Prostate gland (tissue), 2 donors: ENCODE results near the gene LMAN2L.

Experiments
- CTCF ChIP-seq, 4 experiments: fragments of 200-600 bp in 2 of 4; fragments of 450-650 bp in 2 of 4; sonication (generic) in 2 of 4; IDR thresholded peaks; 1 replicate in 3 of 4; 2 replicates in 1 of 4; pipeline ENCODE4 v1.5.1; 2016 to 2019; ENCODE audit warnings: antibody characterized with exemption in 4 of 4, mild to moderate bottlenecking in 2 of 4, moderate library complexity in 2 of 4
- POLR2A ChIP-seq: fragments of 450-650 bp; IDR thresholded peaks from one replicate; pipeline ENCODE4 v1.6.1; 2016; ENCODE audit warnings: antibody characterized with exemption, mild to moderate bottlenecking
- POLR2AphosphoS5 ChIP-seq: sonication (generic); formaldehyde crosslinking; IDR thresholded peaks from one replicate; pipeline ENCODE4 v1.6.1; 2017; ENCODE audit warnings: antibody characterized with exemption

GRCh38 chr2:96661324-96661723 lies 78.5 kb downstream of the LMAN2L start:
- no peak for TF ChIP-seq POLR2A
- TF ChIP-seq CTCF (IDR thresholded peaks at IDR 0.05), result no peak
- TF ChIP-seq POLR2AphosphoS5, result no peak
